GM12875 (cell line): Measurements from ENCODE around the gene IL19.

Experiments
- H3K4me3 ChIP-seq: one replicate; pipeline ENCODE4 v1.5.1; 2011; ENCODE audit warnings: low read depth, low read length, control low read depth
- TF ChIP-seq, protein P1 (sequence below): IDR thresholded peaks from 2 replicates; pipeline ENCODE4 v1.5.1; 2011; ENCODE audit warnings: low read depth, mild to moderate bottlenecking, control low read depth, inconsistent platforms, low read length, moderate library complexity, borderline replicate concordance; ENCODE audit not compliant: insufficient read depth

Gene IL19

DNA sequence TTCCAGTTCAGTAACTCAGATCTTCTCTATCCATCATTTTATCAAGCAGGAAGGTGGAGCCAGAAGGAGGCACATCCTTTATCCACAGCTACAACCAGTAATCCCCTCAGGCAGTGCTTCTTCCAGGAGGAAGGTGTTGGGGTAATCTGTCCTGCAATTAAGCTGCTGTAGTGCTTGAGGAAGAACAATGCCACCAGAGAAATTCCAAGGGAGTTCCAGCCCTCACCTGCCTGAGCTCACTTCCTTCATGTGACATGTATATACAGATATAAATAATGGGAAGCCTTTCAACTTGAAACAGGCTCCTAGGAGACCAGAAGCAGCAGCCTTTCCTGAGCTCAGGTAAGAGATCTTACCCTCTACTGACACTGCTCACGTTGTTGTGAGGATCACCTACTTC is 92.7 kb downstream of the IL19 start:
- H3K4me3 ChIP-seq = no peak overlapping the region
- TF ChIP-seq, protein P1, sequence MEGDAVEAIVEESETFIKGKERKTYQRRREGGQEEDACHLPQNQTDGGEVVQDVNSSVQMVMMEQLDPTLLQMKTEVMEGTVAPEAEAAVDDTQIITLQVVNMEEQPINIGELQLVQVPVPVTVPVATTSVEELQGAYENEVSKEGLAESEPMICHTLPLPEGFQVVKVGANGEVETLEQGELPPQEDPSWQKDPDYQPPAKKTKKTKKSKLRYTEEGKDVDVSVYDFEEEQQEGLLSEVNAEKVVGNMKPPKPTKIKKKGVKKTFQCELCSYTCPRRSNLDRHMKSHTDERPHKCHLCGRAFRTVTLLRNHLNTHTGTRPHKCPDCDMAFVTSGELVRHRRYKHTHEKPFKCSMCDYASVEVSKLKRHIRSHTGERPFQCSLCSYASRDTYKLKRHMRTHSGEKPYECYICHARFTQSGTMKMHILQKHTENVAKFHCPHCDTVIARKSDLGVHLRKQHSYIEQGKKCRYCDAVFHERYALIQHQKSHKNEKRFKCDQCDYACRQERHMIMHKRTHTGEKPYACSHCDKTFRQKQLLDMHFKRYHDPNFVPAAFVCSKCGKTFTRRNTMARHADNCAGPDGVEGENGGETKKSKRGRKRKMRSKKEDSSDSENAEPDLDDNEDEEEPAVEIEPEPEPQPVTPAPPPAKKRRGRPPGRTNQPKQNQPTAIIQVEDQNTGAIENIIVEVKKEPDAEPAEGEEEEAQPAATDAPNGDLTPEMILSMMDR = no peak

DNA sequence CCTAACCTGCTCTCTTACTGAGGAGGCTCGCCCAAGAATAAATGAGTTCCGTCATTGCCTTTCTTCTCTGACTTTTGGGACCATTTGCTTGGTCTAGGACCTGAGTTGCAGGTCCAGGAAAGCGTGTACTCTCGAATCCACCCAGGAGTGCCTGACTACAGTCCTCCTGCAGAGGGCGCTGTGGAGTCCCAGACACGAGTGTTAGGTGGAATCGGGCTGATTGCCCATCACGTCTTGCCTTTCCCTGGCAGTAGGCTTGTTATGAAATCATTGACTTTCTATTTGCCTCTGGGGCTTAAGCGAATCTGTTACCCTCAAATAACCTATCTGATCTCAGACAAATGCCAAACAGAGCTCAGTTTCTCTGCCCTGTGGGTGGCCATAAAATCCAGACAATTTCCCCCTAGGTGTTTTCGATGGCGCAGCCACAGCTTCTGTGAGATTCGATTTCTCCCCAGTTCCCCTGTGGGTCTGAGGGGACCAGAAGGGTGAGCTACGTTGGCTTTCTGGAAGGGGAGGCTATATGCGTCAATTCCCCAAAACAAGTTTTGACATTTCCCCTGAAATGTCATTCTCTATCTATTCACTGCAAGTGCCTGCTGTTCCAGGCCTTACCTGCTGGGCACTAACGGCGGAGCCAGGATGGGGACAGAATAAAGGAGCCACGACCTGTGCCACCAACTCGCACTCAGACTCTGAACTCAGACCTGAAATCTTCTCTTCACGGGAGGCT is 94.5 kb downstream of the IL19 start, which contains the start of gene IL20:
IL20 (plus strand) TSS at position 685 of the 733 bp plus-strand sequence. CDS start 230 bp downstream, outside the sequence.
- TF ChIP-seq, protein P1 = peak; percentile 92
- H3K4me3 ChIP-seq = peak within 1 kb of the TSS; percentile 6

DNA sequence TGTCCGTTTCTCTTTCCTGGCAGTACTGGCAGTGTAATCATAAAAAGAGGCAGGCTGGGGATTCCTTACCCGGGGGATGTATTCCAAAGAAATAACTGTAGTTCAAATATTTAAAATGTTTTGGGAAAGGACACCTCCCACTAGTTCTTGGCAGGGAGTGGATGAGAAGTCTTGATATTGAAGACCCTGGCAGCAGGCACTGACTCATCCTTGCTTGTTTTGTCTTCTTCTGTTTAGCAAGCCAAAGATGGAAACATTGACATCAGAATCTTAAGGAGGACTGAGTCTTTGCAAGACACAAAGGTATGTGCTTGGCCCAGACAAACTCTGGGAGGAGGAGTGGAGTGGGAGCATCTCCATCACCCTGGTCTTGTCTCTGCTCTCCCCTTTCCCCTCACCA is 95.5 kb downstream of the IL19 start:
- TF ChIP-seq, protein P1 = no peak
- H3K4me3 ChIP-seq = no peak overlapping the region

DNA sequence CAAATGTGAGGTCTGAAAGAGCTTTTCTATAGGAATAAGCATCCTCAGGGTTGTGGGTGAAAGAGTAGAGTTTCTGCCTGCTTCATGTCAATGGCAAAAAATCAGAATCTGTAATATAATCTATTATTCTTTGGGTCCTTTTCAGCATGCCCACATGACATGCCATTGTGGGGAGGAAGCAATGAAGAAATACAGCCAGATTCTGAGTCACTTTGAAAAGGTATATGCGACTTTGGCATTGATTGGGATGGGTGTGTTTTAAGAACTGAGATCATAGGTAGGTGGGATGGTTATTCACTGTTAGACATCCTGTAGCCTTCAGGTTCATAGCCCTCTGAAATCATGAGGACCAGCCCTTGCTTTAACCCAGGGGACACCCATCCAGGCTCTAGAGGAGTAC is 96.7 kb downstream of the IL19 start:
- TF ChIP-seq, protein P1 = no peak
- no peak overlapping the region for H3K4me3 ChIP-seq

DNA sequence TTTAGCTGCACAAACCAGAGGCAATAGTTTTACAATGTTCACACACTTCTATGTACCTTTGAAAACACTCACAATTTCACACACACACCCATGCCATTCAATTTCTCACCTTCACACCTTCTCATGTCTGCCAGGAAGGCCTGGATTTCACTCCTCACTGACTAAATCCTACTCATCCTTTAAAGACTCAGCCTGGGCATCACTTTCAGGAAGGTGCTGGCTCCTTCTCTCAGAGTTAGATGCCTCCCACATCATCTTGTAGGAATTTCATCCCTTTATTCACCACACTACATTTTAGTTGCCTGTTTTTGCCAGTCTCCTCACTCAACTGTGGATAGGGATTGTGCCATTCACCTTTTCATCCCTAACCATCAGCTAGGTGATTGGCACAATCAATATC is 97.1 kb downstream of the IL19 start:
- no peak overlapping the region for H3K4me3 ChIP-seq
- TF ChIP-seq, protein P1 = no peak

DNA sequence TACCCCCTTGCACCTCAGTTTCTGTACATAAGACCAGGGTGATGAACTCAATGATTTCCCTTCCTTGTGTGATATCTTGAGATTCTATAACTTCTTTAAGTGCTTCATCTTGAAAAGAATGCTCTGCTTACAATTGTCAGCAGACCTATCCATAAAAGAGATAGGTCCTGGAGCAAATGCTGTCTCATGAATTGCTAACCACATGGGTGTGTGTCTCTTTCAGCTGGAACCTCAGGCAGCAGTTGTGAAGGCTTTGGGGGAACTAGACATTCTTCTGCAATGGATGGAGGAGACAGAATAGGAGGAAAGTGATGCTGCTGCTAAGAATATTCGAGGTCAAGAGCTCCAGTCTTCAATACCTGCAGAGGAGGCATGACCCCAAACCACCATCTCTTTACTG is 97.7 kb downstream of the IL19 start:
- H3K4me3 ChIP-seq = no peak overlapping the region
- TF ChIP-seq, protein P1 = no peak

DNA sequence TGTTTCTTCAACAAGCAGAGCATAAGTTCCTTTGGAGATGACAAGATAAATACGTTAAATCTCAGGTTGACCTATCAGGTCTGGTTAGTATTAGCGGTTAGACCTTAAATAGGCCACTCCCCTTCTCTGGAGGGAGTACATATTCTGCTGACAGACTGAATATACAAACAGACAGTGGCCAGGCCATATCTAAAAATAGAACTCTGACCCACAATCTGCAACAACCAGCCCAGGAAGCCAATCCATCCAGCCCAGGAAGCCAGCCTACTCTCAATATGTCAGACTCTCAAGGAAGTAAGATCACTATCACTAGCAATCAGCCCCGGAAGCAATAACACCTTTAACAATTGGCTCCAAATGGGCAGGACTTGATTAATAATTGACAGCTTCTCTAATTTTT is 101.6 kb downstream of the IL19 start:
- H3K4me3 ChIP-seq = no peak overlapping the region
- TF ChIP-seq, protein P1 = no peak
